Measurements from ENCODE around the gene ASCL5. TPM values are rescaled to one million over a fixed set of nuclear protein-coding genes. Genes with fewer than 3 reads are reported as not detected.

Gene ASCL5
- total and polyA plus RNA-seq, 3 experiments from 2014 or later: 0.22 TPM; not detected in 2

GRCh38 chr1:201083741-201084140, 43.2 kb downstream of the ASCL5 start:
- POLR2A ChIA-PET: no interaction called here
- Histone ChIP-seq H3K36me3 (ENCODE audit: insufficient read depth, low read length) (no peaks in the 10 kb centered on the region), H3K9me3 (ENCODE audit: low read length) (no peaks in the 10 kb centered on the region), H3K4me3 (ENCODE audit: low read length) (no peak overlapping the region), H3K4me1 (ENCODE audit: insufficient read depth, low read length) (no peaks in the 10 kb centered on the region), H3K27ac (ENCODE audit: low read depth, low read length) (no peak overlapping the region), H3K27me3 (ENCODE audit: insufficient read depth, low read length, poor library complexity, severe bottlenecking) (peaks cover 4% of the 10 kb centered on the region)
- DNase-seq: no peak
- no peak overlapping the region for H3K4me3 Mint-ChIP-seq
- no peaks in the 10 kb centered on the region for H3K4me1 Mint-ChIP-seq
- no peak overlapping the region for H3K27ac Mint-ChIP-seq
- no peaks in the 10 kb centered on the region for H3K36me3 Mint-ChIP-seq
- CTCF ChIA-PET: interaction anchor here (1.7 to 2.3 kb wide), 2 partner anchors 30 to 36 kb away, joined by 5 to 6 read pairs; no protein-coding TSS in a partner anchor
- peaks cover 8 to 26% of the 10 kb centered on the region in 2 donors for H3K27me3 Mint-ChIP-seq
- H3K9me3 Mint-ChIP-seq: no peaks in the 10 kb centered on the region

- POLR2A ChIA-PET: no interaction called here
These were observed 46.8 kb downstream of the ASCL5 start for GRCh38 chr1:201080135-201080534.

GRCh38 chr1:201077736-201078135, 49.2 kb downstream of the ASCL5 start:
- Histone ChIP-seq H3K9me3 (ENCODE audit: low read length) (no peaks in the 10 kb centered on the region), H3K4me3 (ENCODE audit: low read length) (no peak overlapping the region), H3K4me1 (ENCODE audit: insufficient read depth, low read length) (no peaks in the 10 kb centered on the region), H3K27ac (ENCODE audit: low read depth, low read length) (no peak overlapping the region), H3K36me3 (ENCODE audit: insufficient read depth, low read length) (no peaks in the 10 kb centered on the region), H3K27me3 (ENCODE audit: insufficient read depth, low read length, poor library complexity, severe bottlenecking) (no peaks in the 10 kb centered on the region)
- H3K27me3 Mint-ChIP-seq: no peaks in the 10 kb centered on the region
- ChIA-PET POLR2A (no interaction called here), CTCF (no interaction called here)
- H3K4me1 Mint-ChIP-seq: no peaks in the 10 kb centered on the region
- DNase-seq: no peak
- no peaks in the 10 kb centered on the region for H3K9me3 Mint-ChIP-seq
- H3K4me3 Mint-ChIP-seq: no peak overlapping the region
- no peak overlapping the region for H3K27ac Mint-ChIP-seq
- H3K36me3 Mint-ChIP-seq: no peaks in the 10 kb centered on the region

More at GRCh38 chr1:201080135-201080534, 46.8 kb downstream of the ASCL5 start:
- H3K4me3 Mint-ChIP-seq: no peak overlapping the region
- H3K9me3 Mint-ChIP-seq: no peaks in the 10 kb centered on the region
- no peaks in the 10 kb centered on the region for H3K27me3 ChIP-seq (ENCODE audit: insufficient read depth, low read length, poor library complexity, severe bottlenecking)
- H3K27ac Mint-ChIP-seq: no peak overlapping the region
- H3K36me3 ChIP-seq (ENCODE audit: insufficient read depth, low read length): no peaks in the 10 kb centered on the region
- H3K4me1 Mint-ChIP-seq: no peaks in the 10 kb centered on the region
- H3K36me3 Mint-ChIP-seq: no peaks in the 10 kb centered on the region
- no peak for DNase-seq
- H3K27ac ChIP-seq (ENCODE audit: low read depth, low read length): no peak overlapping the region
- no peaks in the 10 kb centered on the region for H3K4me1 ChIP-seq (ENCODE audit: insufficient read depth, low read length)
- CTCF ChIA-PET: interaction anchor here (1.1 to 2.7 kb wide), 4 partner anchors 9 to 109 kb away, joined by 4 to 7 read pairs (median 4); no protein-coding TSS in a partner anchor
- H3K27me3 Mint-ChIP-seq: peaks cover 3 to 4% of the 10 kb centered on the region in 2 donors
- no peaks in the 10 kb centered on the region for H3K9me3 ChIP-seq (ENCODE audit: low read length)
- H3K4me3 ChIP-seq (ENCODE audit: low read length): no peak overlapping the region

- Mint-ChIP-seq H3K9me3 (no peaks in the 10 kb centered on the region), H3K4me3 (no peak overlapping the region), H3K4me1 (no peaks in the 10 kb centered on the region), H3K27ac (no peak overlapping the region), H3K36me3 (no peaks in the 10 kb centered on the region), H3K27me3 (no peaks in the 10 kb centered on the region)
- no peaks in the 10 kb centered on the region for H3K9me3 ChIP-seq (ENCODE audit: low read length)
- ChIA-PET POLR2A (no interaction called here), CTCF (no interaction called here)
- no peak for DNase-seq
- H3K27ac ChIP-seq (ENCODE audit: low read depth, low read length): no peak overlapping the region
- H3K27me3 ChIP-seq (ENCODE audit: insufficient read depth, low read length, poor library complexity, severe bottlenecking): no peaks in the 10 kb centered on the region
- no peak overlapping the region for H3K4me3 ChIP-seq (ENCODE audit: low read length)
- H3K4me1 ChIP-seq (ENCODE audit: insufficient read depth, low read length): no peaks in the 10 kb centered on the region
- H3K36me3 ChIP-seq (ENCODE audit: insufficient read depth, low read length): no peaks in the 10 kb centered on the region
These were observed 49.9 kb downstream of the ASCL5 start for GRCh38 chr1:201077116-201077515.

- POLR2A ChIA-PET: no interaction called here
- CTCF ChIA-PET: no interaction called here
These were observed 50.9 kb downstream of the ASCL5 start for GRCh38 chr1:201076092-201076491.

GRCh38 chr1:201074018-201074417, 53.0 kb downstream of the ASCL5 start:
- no peaks in the 10 kb centered on the region for H3K9me3 ChIP-seq (ENCODE audit: low read length)
- POLR2A ChIA-PET: no interaction called here
- Mint-ChIP-seq H3K36me3 (no peaks in the 10 kb centered on the region), H3K4me3 (no peak overlapping the region), H3K27me3 (peaks cover 2 to 4% of the 10 kb centered on the region in 2 donors), H3K9me3 (no peaks in the 10 kb centered on the region), H3K4me1 (no peaks in the 10 kb centered on the region), H3K27ac (no peak overlapping the region)
- H3K27ac ChIP-seq (ENCODE audit: low read depth, low read length): no peak overlapping the region
- H3K27me3 ChIP-seq (ENCODE audit: insufficient read depth, low read length, poor library complexity, severe bottlenecking): no peaks in the 10 kb centered on the region
- H3K4me1 ChIP-seq (ENCODE audit: insufficient read depth, low read length): no peaks in the 10 kb centered on the region
- H3K4me3 ChIP-seq (ENCODE audit: low read length): no peak overlapping the region
- H3K36me3 ChIP-seq (ENCODE audit: insufficient read depth, low read length): no peaks in the 10 kb centered on the region
- DNase-seq: no peak
- CTCF ChIA-PET: no interaction called here

More at GRCh38 chr1:201076092-201076491, 50.9 kb downstream of the ASCL5 start:
- no peaks in the 10 kb centered on the region for H3K4me1 ChIP-seq (ENCODE audit: insufficient read depth, low read length)
- no peak overlapping the region for H3K4me3 Mint-ChIP-seq
- H3K9me3 Mint-ChIP-seq: no peaks in the 10 kb centered on the region
- H3K4me1 Mint-ChIP-seq: no peaks in the 10 kb centered on the region
- no peaks in the 10 kb centered on the region for H3K36me3 ChIP-seq (ENCODE audit: insufficient read depth, low read length)
- no peaks in the 10 kb centered on the region for H3K9me3 ChIP-seq (ENCODE audit: low read length)
- H3K36me3 Mint-ChIP-seq: no peaks in the 10 kb centered on the region
- no peaks in the 10 kb centered on the region for H3K27me3 Mint-ChIP-seq
- H3K4me3 ChIP-seq (ENCODE audit: low read length): no peak overlapping the region
- no peak overlapping the region for H3K27ac ChIP-seq (ENCODE audit: low read depth, low read length)
- no peaks in the 10 kb centered on the region for H3K27me3 ChIP-seq (ENCODE audit: insufficient read depth, low read length, poor library complexity, severe bottlenecking)
- DNase-seq: no peak
- H3K27ac Mint-ChIP-seq: peak overlapping the region in 1 of 8 donors; percentile 50

- Mint-ChIP-seq H3K4me3 (no peak overlapping the region), H3K4me1 (no peaks in the 10 kb centered on the region), H3K36me3 (no peaks in the 10 kb centered on the region), H3K27ac (no peak overlapping the region), H3K27me3 (peaks cover 3 to 6% of the 10 kb centered on the region in 2 donors), H3K9me3 (no peaks in the 10 kb centered on the region)
- no peak for DNase-seq
- Histone ChIP-seq H3K36me3 (ENCODE audit: insufficient read depth, low read length) (no peaks in the 10 kb centered on the region), H3K27me3 (ENCODE audit: insufficient read depth, low read length, poor library complexity, severe bottlenecking) (no peaks in the 10 kb centered on the region), H3K4me3 (ENCODE audit: low read length) (no peak overlapping the region), H3K9me3 (ENCODE audit: low read length) (no peaks in the 10 kb centered on the region), H3K27ac (ENCODE audit: low read depth, low read length) (no peak overlapping the region), H3K4me1 (ENCODE audit: insufficient read depth, low read length) (no peaks in the 10 kb centered on the region)
- POLR2A ChIA-PET: no interaction called here
- CTCF ChIA-PET: no interaction called here
These were observed 54.1 kb downstream of the ASCL5 start for GRCh38 chr1:201072922-201073321.

- CTCF ChIA-PET: interaction anchor here (1.2 kb wide), 1 partner anchor 8 kb away, joined by 4 read pairs; no protein-coding TSS in a partner anchor
- Mint-ChIP-seq H3K36me3 (no peaks in the 10 kb centered on the region), H3K27ac (no peak overlapping the region), H3K9me3 (no peaks in the 10 kb centered on the region), H3K4me1 (no peaks in the 10 kb centered on the region), H3K4me3 (no peak overlapping the region), H3K27me3 (peaks cover 7 to 11% of the 10 kb centered on the region in 2 donors)
- Histone ChIP-seq H3K27me3 (ENCODE audit: insufficient read depth, low read length, poor library complexity, severe bottlenecking) (no peaks in the 10 kb centered on the region), H3K36me3 (ENCODE audit: insufficient read depth, low read length) (no peaks in the 10 kb centered on the region), H3K4me3 (ENCODE audit: low read length) (no peak overlapping the region), H3K27ac (ENCODE audit: low read depth, low read length) (no peak overlapping the region), H3K9me3 (ENCODE audit: low read length) (no peaks in the 10 kb centered on the region), H3K4me1 (ENCODE audit: insufficient read depth, low read length) (no peaks in the 10 kb centered on the region)
- POLR2A ChIA-PET: no interaction called here
- no peak for DNase-seq
These were observed 54.8 kb downstream of the ASCL5 start for GRCh38 chr1:201072149-201072548.

GRCh38 chr1:201069636-201070035, 57.3 kb downstream of the ASCL5 start:
- peaks cover 8 to 17% of the 10 kb centered on the region in 2 donors for H3K27me3 Mint-ChIP-seq
- H3K4me3 ChIP-seq (ENCODE audit: low read length): no peak overlapping the region
- no peaks in the 10 kb centered on the region for H3K4me1 ChIP-seq (ENCODE audit: insufficient read depth, low read length)
- no peak overlapping the region for H3K27ac ChIP-seq (ENCODE audit: low read depth, low read length)
- no peaks in the 10 kb centered on the region for H3K4me1 Mint-ChIP-seq
- H3K27me3 ChIP-seq (ENCODE audit: insufficient read depth, low read length, poor library complexity, severe bottlenecking): no peaks in the 10 kb centered on the region
- ChIA-PET POLR2A (no interaction called here), CTCF (interaction anchor here (0.6 to 1.9 kb wide), 3 partner anchors 17 to 45 kb away, joined by 3 to 5 read pairs (median 3); no protein-coding TSS in a partner anchor)
- H3K4me3 Mint-ChIP-seq: no peak overlapping the region
- DNase-seq: no peak
- no peak overlapping the region for H3K27ac Mint-ChIP-seq
- H3K9me3 ChIP-seq (ENCODE audit: low read length): no peaks in the 10 kb centered on the region
- no peaks in the 10 kb centered on the region for H3K36me3 ChIP-seq (ENCODE audit: insufficient read depth, low read length)
- no peaks in the 10 kb centered on the region for H3K9me3 Mint-ChIP-seq
- no peaks in the 10 kb centered on the region for H3K36me3 Mint-ChIP-seq
